Mesothelial cell of epicardium (in vitro differentiated cells): ENCODE data around the gene FBXO24. TPM values are rescaled to one million over a fixed set of nuclear protein-coding genes. Genes with fewer than 3 reads are reported as not detected.
A peak's percentile ranks its signal among the peaks of the same experiment; 100 is the strongest.
"Not testable (repeated sequence)": the region's sequence is repeated elsewhere in the genome, so short reads cannot be mapped to it uniquely, and the experiment has no call there.

ENCODE experiments used
- DNase-seq, 2 experiments: peaks; one replicate each; pipeline ENCODE4 v3.0.0; 2021; ENCODE audit warnings: low spot score in 2 of 2; ENCODE audit not compliant: unreplicated experiment in 2 of 2
- H3K27ac Mint-ChIP-seq: 2 replicates; pipeline ENCODE4 v1.8.0; 2021; ENCODE audit warnings: mixed read lengths
- H3K27me3 Mint-ChIP-seq: 2 replicates; pipeline ENCODE4 v1.8.0; 2021; ENCODE audit warnings: low read depth, mixed read lengths
- H3K36me3 Mint-ChIP-seq: 2 replicates; pipeline ENCODE4 v1.8.0; 2021; ENCODE audit warnings: mixed read lengths
- H3K4me1 Mint-ChIP-seq: 2 replicates; pipeline ENCODE4 v1.8.0; 2021; ENCODE audit warnings: mixed read lengths
- H3K4me3 Mint-ChIP-seq: 2 replicates; pipeline ENCODE4 v1.8.0; 2021; ENCODE audit warnings: mild to moderate bottlenecking, moderate library complexity, mixed read lengths
- H3K9me3 Mint-ChIP-seq: 2 replicates; pipeline ENCODE4 v1.8.0; 2021; ENCODE audit warnings: mixed read lengths
- CTCF ChIP-seq: fragments of 200-600 bp; sonication (generic); IDR thresholded peaks from one replicate; pipeline ENCODE4 v1.5.0; 2021; ENCODE audit warnings: antibody characterized with exemption; ENCODE audit not compliant: unreplicated experiment
- total RNA-seq: library from RNA; stranded (reverse); gene quantifications from 3 replicates; pipeline ENCODE4 v1.2.1, GENCODE V29; 2021

FBXO24 gene
- total RNA-seq, 1 donor from 2014 or later = 0.54 TPM

- H3K4me1 Mint-ChIP-seq = peaks cover 26% of the 10 kb centered on the region
- no peak for TF ChIP-seq CTCF
- no peaks in the 10 kb centered on the region for H3K27me3 Mint-ChIP-seq
- H3K36me3 Mint-ChIP-seq = no peaks in the 10 kb centered on the region
- H3K9me3 Mint-ChIP-seq = no peaks in the 10 kb centered on the region
- peak overlapping the region; percentile 97 for H3K4me3 Mint-ChIP-seq
- DNase-seq = no peak
- H3K27ac Mint-ChIP-seq = no peak overlapping the region
Observed at GRCh38 chr7:100540073-100540723, 45.9 kb upstream of the FBXO24 start.

GRCh38 chr7:100541309-100541708 is 44.8 kb upstream of the FBXO24 start:
- not testable (repeated sequence) for H3K27ac Mint-ChIP-seq, DNase-seq, H3K27me3 Mint-ChIP-seq, H3K36me3 Mint-ChIP-seq, H3K4me3 Mint-ChIP-seq, H3K9me3 Mint-ChIP-seq
- peaks cover 37% of the 10 kb centered on the region for H3K4me1 Mint-ChIP-seq

- Mint-ChIP-seq H3K27me3 (no peaks in the 10 kb centered on the region), H3K4me1 (peaks cover 51% of the 10 kb centered on the region), H3K4me3 (no peak overlapping the region), H3K27ac (no peak overlapping the region), H3K36me3 (no peaks in the 10 kb centered on the region), H3K9me3 (no peaks in the 10 kb centered on the region)
- DNase-seq = no peak
- TF ChIP-seq CTCF = no peak
Observed at GRCh38 chr7:100543586-100543985, 42.5 kb upstream of the FBXO24 start.

GRCh38 chr7:100544386-100544785 is 41.7 kb upstream of the FBXO24 start:
- Mint-ChIP-seq H3K4me1 (peaks cover 50% of the 10 kb centered on the region), H3K27ac (peak overlapping the region; percentile 92), H3K36me3 (no peaks in the 10 kb centered on the region), H3K4me3 (no peak overlapping the region), H3K9me3 (no peaks in the 10 kb centered on the region), H3K27me3 (no peaks in the 10 kb centered on the region)
- DNase-seq = no peak
- TF ChIP-seq CTCF = no peak

- Mint-ChIP-seq H3K4me3 (peak overlapping the region; percentile 0), H3K9me3 (no peaks in the 10 kb centered on the region), H3K36me3 (no peaks in the 10 kb centered on the region), H3K4me1 (peaks cover 45% of the 10 kb centered on the region), H3K27ac (peak overlapping the region; percentile 92), H3K27me3 (no peaks in the 10 kb centered on the region)
- DNase-seq = no peak
- no peak for TF ChIP-seq CTCF
Observed at GRCh38 chr7:100544967-100545359, 41.2 kb upstream of the FBXO24 start.

- peaks cover 45% of the 10 kb centered on the region for H3K4me1 Mint-ChIP-seq
- H3K27me3 Mint-ChIP-seq = no peaks in the 10 kb centered on the region
- peak overlapping the region; percentile 92 for H3K27ac Mint-ChIP-seq
- no peak for TF ChIP-seq CTCF
- H3K4me3 Mint-ChIP-seq = peak overlapping the region; percentile 0
- no peaks in the 10 kb centered on the region for H3K9me3 Mint-ChIP-seq
- DNase-seq = no peak
- peaks cover 3% of the 10 kb centered on the region for H3K36me3 Mint-ChIP-seq
Observed at GRCh38 chr7:100545360-100546128, 40.6 kb upstream of the FBXO24 start.
